Measurements from ENCODE around the gene PRRT3.
"Not testable (repeated sequence)": the region's sequence is repeated elsewhere in the genome, so short reads cannot be mapped to it uniquely, and the experiment has no call there.

The PRRT3 gene

GRCh38 chr3:9917820-9918219 lies 34.4 kb downstream of the PRRT3 start:
- DNase-seq = no peak

- peak; percentile 65 for DNase-seq
These were observed 35.2 kb downstream of the PRRT3 start, which contains the start of gene IL17RC for GRCh38 chr3:9916734-9917680. IL17RC (plus strand) TSS chr3:9917098; CDS start chr3:9917316, 218 bp downstream.

GRCh38 chr3:9916346-9916733 lies 35.9 kb downstream of the PRRT3 start:
- DNase-seq = no peak

GRCh38 chr3:9915254-9916141 lies 36.7 kb downstream of the PRRT3 start:
- DNase-seq = peak; percentile 16

- peak; percentile 23 for DNase-seq
These were observed 37.5 kb downstream of the PRRT3 start for GRCh38 chr3:9914559-9915253.

- DNase-seq = no peak
These were observed 38.2 kb downstream of the PRRT3 start for GRCh38 chr3:9914011-9914410.

- DNase-seq = no peak
These were observed 38.6 kb downstream of the PRRT3 start for GRCh38 chr3:9913601-9914000.

GRCh38 chr3:9912294-9912935 lies 39.8 kb downstream of the PRRT3 start:
- no peak for DNase-seq

- DNase-seq = no peak
These were observed 40.3 kb downstream of the PRRT3 start for GRCh38 chr3:9911863-9912262.

GRCh38 chr3:9909221-9910013 lies 42.8 kb downstream of the PRRT3 start:
- DNase-seq = no peak

GRCh38 chr3:9908286-9908685 lies 43.9 kb downstream of the PRRT3 start:
- no peak for DNase-seq

- DNase-seq = no peak
These were observed 45.7 kb downstream of the PRRT3 start for GRCh38 chr3:9906480-9906879.

GRCh38 chr3:9903904-9904303 lies 48.3 kb downstream of the PRRT3 start:
- DNase-seq = no peak

GRCh38 chr3:9903238-9903624 lies 49.0 kb downstream of the PRRT3 start:
- DNase-seq = no peak

GRCh38 chr3:9902372-9903237 lies 49.6 kb downstream of the PRRT3 start, which contains the start of gene IL17RE:
IL17RE (plus strand) TSS chr3:9902848; CDS start chr3:9902933, 85 bp downstream.
- DNase-seq = no peak

GRCh38 chr3:9901967-9902366 lies 50.2 kb downstream of the PRRT3 start:
- DNase-seq = no peak

- DNase-seq = not testable (repeated sequence)
These were observed 51.2 kb downstream of the PRRT3 start for GRCh38 chr3:9900965-9901415.

- DNase-seq = no peak
These were observed 52.9 kb downstream of the PRRT3 start for GRCh38 chr3:9899289-9899791.

GRCh38 chr3:9898467-9899241 lies 53.6 kb downstream of the PRRT3 start:
- DNase-seq = no peak

Data from NCI-H1105 treated with DMSO at 0.1 percent for 48 hours (cell line).